Measurements from ENCODE around the gene GPATCH4. TPM values are rescaled to one million over a fixed set of nuclear protein-coding genes. Genes with fewer than 3 reads are reported as not detected.
A peak's percentile ranks its signal among the peaks of the same experiment; 100 is the strongest.

Gene GPATCH4
- total RNA-seq, 3 donors from 2014 or later (not counting 1 experiment from before 2014, with no cell fraction given): 19.3 to 27.3 (median 22.1) TPM

DNA sequence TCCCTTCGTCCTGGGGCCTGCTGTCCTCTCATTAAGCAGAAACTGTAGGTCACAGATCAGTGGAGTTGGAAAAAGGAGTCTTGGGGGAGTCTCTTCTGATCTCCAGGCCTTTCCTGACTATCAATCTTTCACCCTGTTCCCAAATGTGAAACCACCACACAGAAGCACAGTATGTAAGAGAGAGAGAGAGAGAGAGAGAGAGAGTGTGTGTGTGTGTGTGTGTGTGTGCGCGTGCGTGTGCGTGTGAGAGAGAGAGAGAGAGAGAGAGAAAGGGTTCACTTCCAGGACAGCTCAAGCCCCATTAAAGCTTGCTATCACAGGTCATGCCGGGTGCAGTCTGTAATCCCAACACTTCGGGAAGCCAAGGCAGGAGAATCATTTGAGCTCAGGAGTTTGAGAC, 23.2 kb downstream of the GPATCH4 start:
- Histone ChIP-seq H3K36me3 (ENCODE audit: control insufficient read depth, insufficient read depth, low read length) (no peaks in the 10 kb centered on the region), H3K27ac (ENCODE audit: low read length) (no peak overlapping the region), H3K4me1 (ENCODE audit: control insufficient read depth, insufficient read depth, low read length) (peaks cover 21% of the 10 kb centered on the region), H3K9me3 (ENCODE audit: control insufficient read depth, insufficient read depth, low read length) (no peaks in the 10 kb centered on the region), H3K27me3 (ENCODE audit: control insufficient read depth, insufficient read depth, low read length) (peaks cover 3% of the 10 kb centered on the region), H3K4me3 (ENCODE audit: low read length) (no peak overlapping the region)
- H3K36me3 Mint-ChIP-seq: no peaks in the 10 kb centered on the region
- peaks cover 5 to 10% of the 10 kb centered on the region in 2 donors for H3K27me3 Mint-ChIP-seq (ENCODE audit: low read depth in 2 of 2)
- no peak overlapping the region for H3K4me3 Mint-ChIP-seq
- no peaks in the 10 kb centered on the region for H3K9me3 Mint-ChIP-seq
- 55% methylated on average over 4 of the region's 7 CpGs for WGBS (ENCODE audit: insufficient coverage)
- no peak for DNase-seq
- intact Hi-C loops (cut with micrococcal nuclease): no loop called here
- no peak for ATAC-seq
- TF ChIP-seq, protein P1, sequence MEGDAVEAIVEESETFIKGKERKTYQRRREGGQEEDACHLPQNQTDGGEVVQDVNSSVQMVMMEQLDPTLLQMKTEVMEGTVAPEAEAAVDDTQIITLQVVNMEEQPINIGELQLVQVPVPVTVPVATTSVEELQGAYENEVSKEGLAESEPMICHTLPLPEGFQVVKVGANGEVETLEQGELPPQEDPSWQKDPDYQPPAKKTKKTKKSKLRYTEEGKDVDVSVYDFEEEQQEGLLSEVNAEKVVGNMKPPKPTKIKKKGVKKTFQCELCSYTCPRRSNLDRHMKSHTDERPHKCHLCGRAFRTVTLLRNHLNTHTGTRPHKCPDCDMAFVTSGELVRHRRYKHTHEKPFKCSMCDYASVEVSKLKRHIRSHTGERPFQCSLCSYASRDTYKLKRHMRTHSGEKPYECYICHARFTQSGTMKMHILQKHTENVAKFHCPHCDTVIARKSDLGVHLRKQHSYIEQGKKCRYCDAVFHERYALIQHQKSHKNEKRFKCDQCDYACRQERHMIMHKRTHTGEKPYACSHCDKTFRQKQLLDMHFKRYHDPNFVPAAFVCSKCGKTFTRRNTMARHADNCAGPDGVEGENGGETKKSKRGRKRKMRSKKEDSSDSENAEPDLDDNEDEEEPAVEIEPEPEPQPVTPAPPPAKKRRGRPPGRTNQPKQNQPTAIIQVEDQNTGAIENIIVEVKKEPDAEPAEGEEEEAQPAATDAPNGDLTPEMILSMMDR (IDR thresholded peaks at IDR 0.05): no peak
- H3K4me1 Mint-ChIP-seq: peaks cover 2 to 25% of the 10 kb centered on the region in 2 donors
- H3K27ac Mint-ChIP-seq: no peak overlapping the region

DNA sequence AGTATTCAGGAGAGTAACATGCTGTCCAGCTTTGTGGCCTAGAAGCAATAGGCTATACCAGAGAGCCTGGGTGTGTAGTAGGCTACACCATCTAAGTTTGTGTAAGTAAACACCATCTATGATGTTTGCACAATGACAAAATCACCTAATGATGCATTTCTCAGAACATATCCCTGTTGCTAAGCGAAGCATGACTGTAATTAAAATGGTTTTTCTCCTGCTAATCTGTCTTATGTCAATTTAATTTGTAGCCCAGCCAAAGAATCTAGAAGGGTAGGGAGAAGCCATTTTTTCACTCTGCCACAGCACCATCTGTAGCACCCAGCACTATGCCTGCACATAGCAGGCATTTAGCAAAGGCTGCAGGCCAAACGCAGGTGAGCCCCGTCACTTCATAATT, 23.7 kb downstream of the GPATCH4 start:
- peaks cover 7 to 24% of the 10 kb centered on the region in 2 donors for H3K4me1 Mint-ChIP-seq
- TF ChIP-seq, protein P1 (IDR thresholded peaks at IDR 0.05): no peak
- DNase-seq: no peak
- H3K36me3 ChIP-seq (ENCODE audit: control insufficient read depth, insufficient read depth, low read length): no peaks in the 10 kb centered on the region
- no peaks in the 10 kb centered on the region for H3K36me3 Mint-ChIP-seq
- peaks cover 4% of the 10 kb centered on the region for H3K27me3 ChIP-seq (ENCODE audit: control insufficient read depth, insufficient read depth, low read length)
- ATAC-seq: no peak
- no peak overlapping the region for H3K27ac ChIP-seq (ENCODE audit: low read length)
- no peaks in the 10 kb centered on the region for H3K9me3 ChIP-seq (ENCODE audit: control insufficient read depth, insufficient read depth, low read length)
- no peaks in the 10 kb centered on the region for H3K9me3 Mint-ChIP-seq
- H3K27me3 Mint-ChIP-seq (ENCODE audit: low read depth in 2 of 2): peaks cover 10 to 15% of the 10 kb centered on the region in 2 donors
- intact Hi-C loops (cut with micrococcal nuclease): no loop called here
- H3K4me3 ChIP-seq (ENCODE audit: low read length): no peak overlapping the region
- 93% methylated on average over 3 of the region's 3 CpGs for WGBS (ENCODE audit: insufficient coverage)
- H3K4me1 ChIP-seq (ENCODE audit: control insufficient read depth, insufficient read depth, low read length): peaks cover 18% of the 10 kb centered on the region
- H3K27ac Mint-ChIP-seq: no peak overlapping the region
- H3K4me3 Mint-ChIP-seq: no peak overlapping the region

DNA sequence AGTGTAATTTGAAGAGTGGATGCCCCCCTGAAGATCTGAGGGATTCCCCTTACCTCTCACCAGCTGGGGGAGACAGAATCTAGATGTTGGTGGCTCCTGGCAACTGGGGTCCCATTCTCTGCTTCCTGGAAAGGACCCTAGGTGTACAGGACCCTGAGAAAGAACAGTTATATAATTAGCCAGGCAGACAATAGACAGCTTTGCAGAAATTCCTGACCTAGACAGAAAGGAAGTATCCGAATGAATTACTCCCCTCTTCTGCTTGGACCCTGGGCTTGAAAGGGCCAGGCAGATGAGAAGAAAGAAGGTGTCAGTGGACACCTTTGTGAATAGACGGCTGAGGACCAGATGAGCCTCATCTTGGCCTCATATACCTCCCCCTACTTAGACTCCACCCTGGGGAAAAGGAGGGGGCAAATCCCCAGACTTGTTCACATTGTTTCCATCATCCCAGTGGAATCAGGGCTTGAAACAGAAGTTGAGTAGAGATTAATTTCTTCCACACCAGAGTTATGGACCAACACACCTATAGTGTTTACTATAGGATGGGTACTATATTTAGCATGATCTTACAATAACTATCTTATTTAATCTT, 27.1 kb downstream of the GPATCH4 start:
- Mint-ChIP-seq H3K4me1 (peaks cover 14 to 15% of the 10 kb centered on the region in 2 donors), H3K36me3 (no peaks in the 10 kb centered on the region), H3K4me3 (no peak overlapping the region), H3K9me3 (no peaks in the 10 kb centered on the region), H3K27me3 (ENCODE audit: low read depth in 2 of 2) (peaks cover 29 to 37% of the 10 kb centered on the region in 2 donors), H3K27ac (no peak overlapping the region)
- Histone ChIP-seq H3K36me3 (ENCODE audit: control insufficient read depth, insufficient read depth, low read length) (no peaks in the 10 kb centered on the region), H3K4me1 (ENCODE audit: control insufficient read depth, insufficient read depth, low read length) (peaks cover 11% of the 10 kb centered on the region), H3K4me3 (ENCODE audit: low read length) (no peak overlapping the region), H3K9me3 (ENCODE audit: control insufficient read depth, insufficient read depth, low read length) (no peaks in the 10 kb centered on the region), H3K27me3 (ENCODE audit: control insufficient read depth, insufficient read depth, low read length) (peaks cover 21% of the 10 kb centered on the region), H3K27ac (ENCODE audit: low read length) (no peak overlapping the region)
- 94% methylated on average over 1 of the region's 2 CpGs for whole genome bisulfite sequencing (ENCODE audit: insufficient coverage)
- DNase-seq: no peak
- ATAC-seq: no peak
- intact Hi-C loops (cut with micrococcal nuclease): no loop called here
- TF ChIP-seq, protein P1 (IDR thresholded peaks at IDR 0.05): no peak

DNA sequence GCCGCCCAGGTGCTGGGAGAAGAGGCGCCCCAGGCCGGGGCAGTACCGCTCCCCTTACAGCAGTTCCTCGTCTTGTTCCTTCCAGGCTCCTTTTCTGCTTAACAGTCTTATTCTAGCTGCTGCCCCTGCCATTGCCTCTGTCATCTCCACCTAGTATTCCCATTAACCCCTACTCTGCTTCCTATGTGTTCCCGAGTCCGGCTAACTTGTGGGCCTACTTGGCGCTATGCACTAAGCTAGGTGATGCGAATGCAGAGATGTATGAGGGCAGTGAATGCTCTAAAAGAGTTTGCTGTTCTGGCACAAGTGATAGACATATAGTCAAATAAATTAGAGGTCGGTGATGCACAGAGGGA, 28.6 kb downstream of the GPATCH4 start:
- Histone ChIP-seq H3K27ac (ENCODE audit: low read length) (no peak overlapping the region), H3K4me3 (ENCODE audit: low read length) (no peak overlapping the region), H3K9me3 (ENCODE audit: control insufficient read depth, insufficient read depth, low read length) (no peaks in the 10 kb centered on the region), H3K4me1 (ENCODE audit: control insufficient read depth, insufficient read depth, low read length) (peaks cover 11% of the 10 kb centered on the region), H3K27me3 (ENCODE audit: control insufficient read depth, insufficient read depth, low read length) (peaks cover 21% of the 10 kb centered on the region), H3K36me3 (ENCODE audit: control insufficient read depth, insufficient read depth, low read length) (no peaks in the 10 kb centered on the region)
- WGBS (ENCODE audit: insufficient coverage): 49% methylated on average over 10 of the region's 10 CpGs
- no peaks in the 10 kb centered on the region for H3K36me3 Mint-ChIP-seq
- DNase-seq (no peak), ATAC-seq (no peak)
- peaks cover 29 to 37% of the 10 kb centered on the region in 2 donors for H3K27me3 Mint-ChIP-seq (ENCODE audit: low read depth in 2 of 2)
- peak overlapping the region; percentile 82 for H3K4me3 Mint-ChIP-seq
- TF ChIP-seq, protein P1 (IDR thresholded peaks at IDR 0.05): no peak
- no peaks in the 10 kb centered on the region for H3K9me3 Mint-ChIP-seq
- peaks cover 14 to 15% of the 10 kb centered on the region in 2 donors for H3K4me1 Mint-ChIP-seq
- intact Hi-C loops (cut with micrococcal nuclease): no loop called here
- H3K27ac Mint-ChIP-seq: peak overlapping the region in 1 of 2 donors; percentile 13

Measured in natural killer cell (primary cell).